H1 (cell line): ENCODE data around the gene CARD16. TPM values are rescaled to one million over a fixed set of nuclear protein-coding genes. Genes with fewer than 3 reads are reported as not detected.

Experiments
- ATF2 ChIP-seq: IDR thresholded peaks from 2 replicates; pipeline ENCODE4 v1.6.1; 2012; ENCODE audit warnings: low read length, inconsistent platforms
- PHF8 ChIP-seq: fragments of 200-600 bp; sonication (generic); conservative IDR thresholded peaks from 2 replicates; pipeline ENCODE4 v1.7.1; 2012; ENCODE audit warnings: low read depth, mild to moderate bottlenecking, inconsistent platforms, low read length, moderate library complexity
- RFX5 ChIP-seq: IDR thresholded peaks from 2 replicates; pipeline ENCODE4 v1.6.1; 2011; ENCODE audit warnings: low read depth, low read length, improper control_type of control experiment, borderline replicate concordance
- RXRA ChIP-seq: IDR thresholded peaks from 2 replicates; pipeline ENCODE4 v1.6.1; 2011; ENCODE audit warnings: low read depth, mild to moderate bottlenecking, low read length, moderate library complexity; ENCODE audit not compliant: insufficient read depth
- SP4 ChIP-seq: IDR thresholded peaks from 2 replicates; pipeline ENCODE4 v1.6.1; 2012; ENCODE audit warnings: low read length, inconsistent platforms
- polyA plus RNA-seq, 7 experiments: library from polyadenylated mRNA; depleted of rRNA in 3 of 7; stranded (reverse) in 5 of 7; unstranded in 2 of 7; fragments of >200 nt in 5 of 7; fragments of 200-250 nt in 2 of 7; gene quantifications; 1 replicate in 5 of 7; 2 replicates in 1 of 7; 4 replicates in 1 of 7; pipeline versions ENCODE4 v1.2.1 to v1.2.3, GENCODE V29; 2011 to 2013; ENCODE audit warnings: missing spikeins in 2 of 7, mixed read lengths in 2 of 7
- total RNA-seq: library from RNA; stranded (reverse); fragmentation: NEBNext Ultra II Directional; extraction: Animal tissue kit (Norgen Biotek cat#: 25700); gene quantifications from 2 replicates; pipeline ENCODE4 v1.2.1, GENCODE V29; 2021

CARD16 gene
- total and polyA plus RNA-seq, 2 of the 8 experiments (the other 6 are each of a cell fraction or from before 2014, with no cell fraction given): not detected

- no peak for TF ChIP-seq SP4
- TF ChIP-seq ATF2: no peak
- no peak for TF ChIP-seq RXRA
- TF ChIP-seq RFX5: no peak
- no peak for TF ChIP-seq PHF8
Measured at GRCh38 chr11:104995001-104995408, 50.1 kb downstream of the CARD16 start (continued).
